BLaER1 (cell line): ENCODE results near the gene GRIN2A.
A peak's percentile ranks its signal among the peaks of the same experiment; 100 is the strongest.

Experiments used
- H3K27ac ChIP-seq: shearing (Covaris generic); formaldehyde crosslinking; 2 replicates; pipeline ENCODE4 v1.8.1; 2022
- H3K27me3 ChIP-seq: shearing (Covaris generic); formaldehyde crosslinking; 2 replicates; pipeline ENCODE4 v1.8.1; 2022
- H3K36me3 ChIP-seq: shearing (Covaris generic); formaldehyde crosslinking; 2 replicates; pipeline ENCODE4 v1.8.1; 2022
- H3K4me1 ChIP-seq: shearing (Covaris generic); formaldehyde crosslinking; 2 replicates; pipeline ENCODE4 v1.8.1; 2022
- H3K4me2 ChIP-seq: shearing (Covaris generic); formaldehyde crosslinking; 2 replicates; pipeline ENCODE4 v1.8.1; 2022
- H3K4me3 ChIP-seq: shearing (Covaris generic); formaldehyde crosslinking; 2 replicates; pipeline ENCODE4 v1.8.1; 2022
- H3K9ac ChIP-seq: shearing (Covaris generic); formaldehyde crosslinking; 2 replicates; pipeline ENCODE4 v1.8.1; 2022
- H3K9me3 ChIP-seq: shearing (Covaris generic); formaldehyde crosslinking; 2 replicates; pipeline ENCODE4 v1.8.1; 2022
- H4K20me1 ChIP-seq: shearing (Covaris generic); formaldehyde crosslinking; 2 replicates; pipeline ENCODE4 v1.8.1; 2022
- Cebpa-rat ChIP-seq: shearing (Covaris generic); IDR thresholded peaks from 2 replicates; pipeline ENCODE4 v1.8.1; 2022

The GRIN2A gene

GRCh38 chr16:10169904-10170410, 12.3 kb downstream of the GRIN2A start:
- Histone ChIP-seq H3K9me3 (peaks cover 4% of the 10 kb centered on the region; the same call in 1 of the 2 replicates), H3K27ac (no peak overlapping the region), H3K9ac (no peak overlapping the region), H3K4me1 (no peaks in the 10 kb centered on the region), H3K4me3 (no peak overlapping the region), H3K27me3 (no peaks in the 10 kb centered on the region), H3K4me2 (no peak overlapping the region), H3K36me3 (no peaks in the 10 kb centered on the region), H4K20me1 (no peaks in the 10 kb centered on the region)
- TF ChIP-seq Cebpa-rat = no peak

- Histone ChIP-seq H3K9me3 (peaks cover 2% of the 10 kb centered on the region; the same call in 1 of the 2 replicates), H3K9ac (no peak overlapping the region), H3K36me3 (no peaks in the 10 kb centered on the region), H3K4me2 (no peak overlapping the region), H4K20me1 (no peaks in the 10 kb centered on the region), H3K27me3 (no peaks in the 10 kb centered on the region), H3K4me1 (no peaks in the 10 kb centered on the region), H3K4me3 (no peak overlapping the region), H3K27ac (no peak overlapping the region)
- no peak for TF ChIP-seq Cebpa-rat
Measured at GRCh38 chr16:10169031-10169430, 13.2 kb downstream of the GRIN2A start.

- Histone ChIP-seq H3K4me2 (no peak overlapping the region), H3K27me3 (no peaks in the 10 kb centered on the region), H3K27ac (no peak overlapping the region), H3K9ac (no peak overlapping the region), H3K4me1 (peaks cover 5% of the 10 kb centered on the region), H3K9me3 (no peaks in the 10 kb centered on the region), H3K4me3 (no peak overlapping the region), H3K36me3 (no peaks in the 10 kb centered on the region), H4K20me1 (no peaks in the 10 kb centered on the region)
- no peak for TF ChIP-seq Cebpa-rat
Measured at GRCh38 chr16:10168258-10168657, 14.0 kb downstream of the GRIN2A start.

- Histone ChIP-seq H3K27me3 (no peaks in the 10 kb centered on the region), H3K9me3 (no peaks in the 10 kb centered on the region), H3K36me3 (no peaks in the 10 kb centered on the region), H3K4me1 (peaks cover 10% of the 10 kb centered on the region), H3K9ac (no peak overlapping the region), H3K4me2 (no peak overlapping the region), H3K27ac (no peak overlapping the region), H4K20me1 (no peaks in the 10 kb centered on the region), H3K4me3 (no peak overlapping the region)
- TF ChIP-seq Cebpa-rat = no peak
Measured at GRCh38 chr16:10165643-10166042, 16.6 kb downstream of the GRIN2A start.

- Histone ChIP-seq H3K9me3 (no peaks in the 10 kb centered on the region), H3K36me3 (no peaks in the 10 kb centered on the region), H4K20me1 (no peaks in the 10 kb centered on the region), H3K27me3 (no peaks in the 10 kb centered on the region), H3K4me1 (peaks cover 10% of the 10 kb centered on the region), H3K4me2 (peak overlapping the region; percentile 20; the same call in 1 of the 2 replicates), H3K4me3 (no peak overlapping the region), H3K9ac (no peak overlapping the region), H3K27ac (no peak overlapping the region)
- TF ChIP-seq Cebpa-rat = no peak
Measured at GRCh38 chr16:10162981-10163380, 19.2 kb downstream of the GRIN2A start.

- Histone ChIP-seq H3K9ac (no peak overlapping the region), H3K27me3 (no peaks in the 10 kb centered on the region), H3K9me3 (peaks cover 17% of the 10 kb centered on the region), H4K20me1 (no peaks in the 10 kb centered on the region), H3K4me3 (no peak overlapping the region), H3K36me3 (no peaks in the 10 kb centered on the region), H3K4me2 (no peak overlapping the region), H3K4me1 (peaks cover 14% of the 10 kb centered on the region), H3K27ac (no peak overlapping the region)
- no peak for TF ChIP-seq Cebpa-rat
Measured at GRCh38 chr16:10156099-10156498, 26.1 kb downstream of the GRIN2A start.

- H4K20me1 ChIP-seq = no peaks in the 10 kb centered on the region
- peaks cover 17% of the 10 kb centered on the region for H3K9me3 ChIP-seq
- H3K27ac ChIP-seq = no peak overlapping the region
- no peaks in the 10 kb centered on the region for H3K27me3 ChIP-seq
- peaks cover 27% of the 10 kb centered on the region for H3K4me1 ChIP-seq
- no peak overlapping the region for H3K9ac ChIP-seq
- no peak overlapping the region for H3K4me2 ChIP-seq
- no peak overlapping the region for H3K4me3 ChIP-seq
- no peaks in the 10 kb centered on the region for H3K36me3 ChIP-seq
- no peak for TF ChIP-seq Cebpa-rat
Measured at GRCh38 chr16:10154389-10154788, 27.8 kb downstream of the GRIN2A start.

GRCh38 chr16:10153985-10154384, 28.2 kb downstream of the GRIN2A start:
- H3K4me1 ChIP-seq = peaks cover 27% of the 10 kb centered on the region
- no peaks in the 10 kb centered on the region for H3K36me3 ChIP-seq
- peaks cover 17% of the 10 kb centered on the region for H3K9me3 ChIP-seq
- no peaks in the 10 kb centered on the region for H3K27me3 ChIP-seq
- H3K9ac ChIP-seq = no peak overlapping the region
- no peak overlapping the region for H3K4me3 ChIP-seq
- H3K27ac ChIP-seq = no peak overlapping the region
- H3K4me2 ChIP-seq = no peak overlapping the region
- no peaks in the 10 kb centered on the region for H4K20me1 ChIP-seq
- no peak for TF ChIP-seq Cebpa-rat

GRCh38 chr16:10151718-10152117, 30.5 kb downstream of the GRIN2A start:
- Histone ChIP-seq H4K20me1 (no peaks in the 10 kb centered on the region), H3K27me3 (no peaks in the 10 kb centered on the region), H3K27ac (no peak overlapping the region), H3K4me1 (peaks cover 27% of the 10 kb centered on the region), H3K4me2 (peak overlapping the region; percentile 58; the same call in 1 of the 2 replicates), H3K9me3 (peaks cover 16% of the 10 kb centered on the region), H3K9ac (no peak overlapping the region), H3K36me3 (no peaks in the 10 kb centered on the region), H3K4me3 (no peak overlapping the region)
- TF ChIP-seq Cebpa-rat = no peak

- Histone ChIP-seq H4K20me1 (no peaks in the 10 kb centered on the region), H3K9me3 (peaks cover 8% of the 10 kb centered on the region), H3K4me2 (peak overlapping the region; percentile 58), H3K4me1 (peaks cover 27% of the 10 kb centered on the region), H3K27ac (no peak overlapping the region), H3K4me3 (no peak overlapping the region), H3K36me3 (no peaks in the 10 kb centered on the region), H3K9ac (no peak overlapping the region), H3K27me3 (no peaks in the 10 kb centered on the region)
- no peak for TF ChIP-seq Cebpa-rat
Measured at GRCh38 chr16:10150906-10151305, 31.3 kb downstream of the GRIN2A start.

GRCh38 chr16:10145542-10146035, 36.6 kb downstream of the GRIN2A start:
- Histone ChIP-seq H3K27me3 (no peaks in the 10 kb centered on the region), H3K36me3 (no peaks in the 10 kb centered on the region), H3K9me3 (no peaks in the 10 kb centered on the region), H3K4me1 (peaks cover 8% of the 10 kb centered on the region), H3K9ac (no peak overlapping the region), H3K27ac (no peak overlapping the region), H3K4me2 (no peak overlapping the region), H3K4me3 (no peak overlapping the region), H4K20me1 (no peaks in the 10 kb centered on the region)
- no peak for TF ChIP-seq Cebpa-rat
